C4-2B (cell line): ENCODE measurements around the gene SETD2.

ENCODE experiments used
- ZFX ChIP-seq: fragments of 450-650 bp; IDR thresholded peaks from 2 replicates; pipeline ENCODE4 v1.6.1; 2017
- TF ChIP-seq, protein P1 (sequence below): fragments of 450-650 bp; conservative IDR thresholded peaks from 2 replicates; pipeline ENCODE4 v1.5.1; 2017; ENCODE audit warnings: mild to moderate bottlenecking

DNA sequence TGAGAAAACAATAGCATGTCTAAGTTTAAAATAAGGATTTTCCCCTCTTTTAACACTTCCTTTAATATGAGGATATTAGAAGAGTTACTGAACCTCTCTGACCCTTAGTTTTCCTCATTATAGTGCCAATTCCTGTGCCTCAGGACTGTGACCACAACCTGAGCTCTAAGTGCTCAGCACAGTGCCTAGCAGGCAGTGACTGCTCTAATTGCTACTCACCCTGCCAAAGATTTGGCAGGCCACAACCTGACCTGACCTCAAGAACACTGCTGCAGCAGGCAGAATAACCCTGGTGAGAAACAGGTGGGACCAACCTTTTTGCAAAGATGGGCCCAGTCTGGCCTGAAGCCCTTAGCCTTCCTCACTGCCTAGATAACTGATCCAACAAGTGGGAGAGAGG is 148.8 kb downstream of the SETD2 start:
- TF ChIP-seq, protein P1, sequence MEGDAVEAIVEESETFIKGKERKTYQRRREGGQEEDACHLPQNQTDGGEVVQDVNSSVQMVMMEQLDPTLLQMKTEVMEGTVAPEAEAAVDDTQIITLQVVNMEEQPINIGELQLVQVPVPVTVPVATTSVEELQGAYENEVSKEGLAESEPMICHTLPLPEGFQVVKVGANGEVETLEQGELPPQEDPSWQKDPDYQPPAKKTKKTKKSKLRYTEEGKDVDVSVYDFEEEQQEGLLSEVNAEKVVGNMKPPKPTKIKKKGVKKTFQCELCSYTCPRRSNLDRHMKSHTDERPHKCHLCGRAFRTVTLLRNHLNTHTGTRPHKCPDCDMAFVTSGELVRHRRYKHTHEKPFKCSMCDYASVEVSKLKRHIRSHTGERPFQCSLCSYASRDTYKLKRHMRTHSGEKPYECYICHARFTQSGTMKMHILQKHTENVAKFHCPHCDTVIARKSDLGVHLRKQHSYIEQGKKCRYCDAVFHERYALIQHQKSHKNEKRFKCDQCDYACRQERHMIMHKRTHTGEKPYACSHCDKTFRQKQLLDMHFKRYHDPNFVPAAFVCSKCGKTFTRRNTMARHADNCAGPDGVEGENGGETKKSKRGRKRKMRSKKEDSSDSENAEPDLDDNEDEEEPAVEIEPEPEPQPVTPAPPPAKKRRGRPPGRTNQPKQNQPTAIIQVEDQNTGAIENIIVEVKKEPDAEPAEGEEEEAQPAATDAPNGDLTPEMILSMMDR = no peak
- TF ChIP-seq ZFX = no peak
